Measurements from ENCODE around the gene PEA15. TPM values are rescaled to one million over a fixed set of nuclear protein-coding genes. Genes with fewer than 3 reads are reported as not detected.

PEA15 gene
- total and polyA plus RNA-seq, 2 experiments from 2014 or later, result 368 to 638 TPM

GRCh38 chr1:160163615-160164014 is 41.6 kb upstream of the PEA15 start:
- Histone ChIP-seq H3K4me1 (ENCODE audit: insufficient read depth) (no peaks in the 10 kb centered on the region), H4K20me1 (ENCODE audit: insufficient read depth) (no peaks in the 10 kb centered on the region), H3K27me3 (replicated peaks; ENCODE audit: insufficient read depth) (no peaks in the 10 kb centered on the region), H3K79me2 (ENCODE audit: insufficient read depth) (no peaks in the 10 kb centered on the region), H3K9ac (no peak overlapping the region), H3K9me3 (ENCODE audit: low read depth) (no peaks in the 10 kb centered on the region), H3K9me2 (ENCODE audit: insufficient read depth) (no peaks in the 10 kb centered on the region), H2AFZ (no peak overlapping the region), H3F3A (ENCODE audit: insufficient read depth) (no peaks in the 10 kb centered on the region), H3K4me2 (ENCODE audit: unreplicated experiment) (no peak overlapping the region), H3K36me3 (ENCODE audit: low read depth) (no peaks in the 10 kb centered on the region), H3K4me3 (no peak overlapping the region), H3K27ac (no peak overlapping the region)
- peak; percentile 29 for DNase-seq
- in situ Hi-C loops (cut with MboI), result no loop called here
- 82 to 100% methylated on average over 1 of the region's 1 CpG for WGBS, 2 experiments (ENCODE audit: low coverage in 1 of 2, low lambda C conversion rate in 2 of 2, missing lambda C conversion rate in 2 of 2)
- TF ChIP-seq EZH2phosphoT487 (IDR thresholded peaks at IDR 0.05; ENCODE audit: insufficient read depth, low read depth) (no peak), EZH2 (IDR thresholded peaks at IDR 0.05; ENCODE audit: insufficient read depth, poor library complexity, severe bottlenecking) (no peak)

- H3K9ac ChIP-seq, result no peak overlapping the region
- H3K4me3 ChIP-seq, result no peak overlapping the region
- no peaks in the 10 kb centered on the region for H3F3A ChIP-seq (ENCODE audit: insufficient read depth)
- no peak overlapping the region for H3K27ac ChIP-seq
- H4K20me1 ChIP-seq (ENCODE audit: insufficient read depth), result no peaks in the 10 kb centered on the region
- TF ChIP-seq EZH2phosphoT487 (IDR thresholded peaks at IDR 0.05; ENCODE audit: insufficient read depth, low read depth), result no peak
- no peak for TF ChIP-seq EZH2 (IDR thresholded peaks at IDR 0.05; ENCODE audit: insufficient read depth, poor library complexity, severe bottlenecking)
- H3K4me2 ChIP-seq (ENCODE audit: unreplicated experiment), result no peak overlapping the region
- H3K27me3 ChIP-seq (replicated peaks; ENCODE audit: insufficient read depth), result no peaks in the 10 kb centered on the region
- in situ Hi-C loops (cut with MboI), result no loop called here
- no peak overlapping the region for H2AFZ ChIP-seq
- no peaks in the 10 kb centered on the region for H3K9me2 ChIP-seq (ENCODE audit: insufficient read depth)
- no peaks in the 10 kb centered on the region for H3K79me2 ChIP-seq (ENCODE audit: insufficient read depth)
- no peaks in the 10 kb centered on the region for H3K9me3 ChIP-seq (ENCODE audit: low read depth)
- no peaks in the 10 kb centered on the region for H3K4me1 ChIP-seq (ENCODE audit: insufficient read depth)
- WGBS, 2 experiments (ENCODE audit: low coverage in 1 of 2, low lambda C conversion rate in 2 of 2, missing lambda C conversion rate in 2 of 2), result 81 to 83% methylated on average over 10 of the region's 10 CpGs
- H3K36me3 ChIP-seq (ENCODE audit: low read depth), result no peaks in the 10 kb centered on the region
- no peak for DNase-seq
Measured at GRCh38 chr1:160164121-160164520, 41.1 kb upstream of the PEA15 start.

GRCh38 chr1:160166166-160166868 is 38.9 kb upstream of the PEA15 start:
- Histone ChIP-seq H3K9me3 (ENCODE audit: low read depth) (no peaks in the 10 kb centered on the region), H2AFZ (no peak overlapping the region), H3K9me2 (ENCODE audit: insufficient read depth) (no peaks in the 10 kb centered on the region), H3K4me2 (ENCODE audit: unreplicated experiment) (no peak overlapping the region), H3F3A (ENCODE audit: insufficient read depth) (no peaks in the 10 kb centered on the region), H3K4me3 (no peak overlapping the region), H3K27me3 (replicated peaks; ENCODE audit: insufficient read depth) (no peaks in the 10 kb centered on the region), H3K79me2 (ENCODE audit: insufficient read depth) (no peaks in the 10 kb centered on the region), H3K9ac (no peak overlapping the region), H3K36me3 (ENCODE audit: low read depth) (no peaks in the 10 kb centered on the region), H3K27ac (no peak overlapping the region), H3K4me1 (ENCODE audit: insufficient read depth) (0 out of 2 replicates have a peak, but pooled peaks cover 3% of the 10 kb centered on the region), H4K20me1 (ENCODE audit: insufficient read depth) (no peaks in the 10 kb centered on the region)
- no peak for DNase-seq
- in situ Hi-C loops (cut with MboI), result no loop called here
- 73 to 76% methylated on average over 12 of the region's 12 CpGs for WGBS, 2 experiments (ENCODE audit: low coverage in 1 of 2, low lambda C conversion rate in 2 of 2, missing lambda C conversion rate in 2 of 2)
- TF ChIP-seq EZH2 (IDR thresholded peaks at IDR 0.05; ENCODE audit: insufficient read depth, poor library complexity, severe bottlenecking) (no peak), EZH2phosphoT487 (IDR thresholded peaks at IDR 0.05; ENCODE audit: insufficient read depth, low read depth) (no peak)

- H3K9me2 ChIP-seq (ENCODE audit: insufficient read depth), result no peaks in the 10 kb centered on the region
- H2AFZ ChIP-seq, result no peak overlapping the region
- peaks cover 8% of the 10 kb centered on the region for H3K4me1 ChIP-seq (ENCODE audit: insufficient read depth)
- no peak overlapping the region for H3K27ac ChIP-seq
- WGBS, 2 experiments (ENCODE audit: low coverage in 1 of 2, low lambda C conversion rate in 2 of 2, missing lambda C conversion rate in 2 of 2), result 80 to 89% methylated on average over 4 of the region's 4 CpGs
- no peak overlapping the region for H3K4me2 ChIP-seq (ENCODE audit: unreplicated experiment)
- DNase-seq, result no peak
- H3K9me3 ChIP-seq (ENCODE audit: low read depth), result no peaks in the 10 kb centered on the region
- H4K20me1 ChIP-seq (ENCODE audit: insufficient read depth), result no peaks in the 10 kb centered on the region
- H3K79me2 ChIP-seq (ENCODE audit: insufficient read depth), result no peaks in the 10 kb centered on the region
- no peaks in the 10 kb centered on the region for H3K36me3 ChIP-seq (ENCODE audit: low read depth)
- no peak overlapping the region for H3K9ac ChIP-seq
- TF ChIP-seq EZH2 (IDR thresholded peaks at IDR 0.05; ENCODE audit: insufficient read depth, poor library complexity, severe bottlenecking), result no peak
- TF ChIP-seq EZH2phosphoT487 (IDR thresholded peaks at IDR 0.05; ENCODE audit: insufficient read depth, low read depth), result no peak
- in situ Hi-C loops (cut with MboI), result no loop called here
- no peaks in the 10 kb centered on the region for H3K27me3 ChIP-seq (replicated peaks; ENCODE audit: insufficient read depth)
- H3F3A ChIP-seq (ENCODE audit: insufficient read depth), result no peaks in the 10 kb centered on the region
- H3K4me3 ChIP-seq, result no peak overlapping the region
Measured at GRCh38 chr1:160167056-160167455, 38.1 kb upstream of the PEA15 start.

Measured in GM23248 (cell line).